HFFc6 (cell line): Measurements from ENCODE around the gene CRYBB1. TPM values are rescaled to one million over a fixed set of nuclear protein-coding genes. Genes with fewer than 3 reads are reported as not detected.

ENCODE experiments used
- DNase-seq: peaks from one replicate; pipeline ENCODE4 v3.0.0-alpha.2; 2018
- H3K27ac Mint-ChIP-seq: 2 replicates; pipeline ENCODE4 v1.8.0; 2020; ENCODE audit warnings: mild to moderate bottlenecking, mixed read lengths
- H3K27me3 Mint-ChIP-seq: 2 replicates; pipeline ENCODE4 v1.8.0; 2021; ENCODE audit warnings: mild to moderate bottlenecking, moderate library complexity, mixed read lengths; ENCODE audit not compliant: insufficient read depth
- H3K36me3 Mint-ChIP-seq: 2 replicates; pipeline ENCODE4 v1.8.0; 2021; ENCODE audit warnings: low read depth, mixed read lengths
- H3K4me1 Mint-ChIP-seq: 2 replicates; pipeline ENCODE4 v1.8.0; 2020; ENCODE audit warnings: low read depth, mixed read lengths
- H3K4me3 Mint-ChIP-seq: 2 replicates; pipeline ENCODE4 v1.8.0; 2020; ENCODE audit warnings: mild to moderate bottlenecking, moderate library complexity, mixed read lengths
- H3K9me3 Mint-ChIP-seq: 2 replicates; pipeline ENCODE4 v1.8.0; 2020; ENCODE audit warnings: mild to moderate bottlenecking, mixed read lengths
- total RNA-seq, 6 experiments: library from RNA; stranded (reverse); fragmentation: NEBNext Ultra II Directional; extraction: Animal tissue kit (Norgen Biotek cat#: 25700); gene quantifications; 2 replicates in 1 of 6; 3 replicates in 5 of 6; pipeline ENCODE4 v1.2.3, GENCODE V29; 2021
- TF ChIP-seq, protein P1 (sequence below): fragments of 200-600 bp; sonication (generic); IDR thresholded peaks from 2 replicates; pipeline ENCODE4 v1.5.0; 2021; ENCODE audit warnings: antibody characterized with exemption, mild to moderate bottlenecking

Gene CRYBB1
- total RNA-seq, 6 experiments from 2014 or later, result not detected

DNA sequence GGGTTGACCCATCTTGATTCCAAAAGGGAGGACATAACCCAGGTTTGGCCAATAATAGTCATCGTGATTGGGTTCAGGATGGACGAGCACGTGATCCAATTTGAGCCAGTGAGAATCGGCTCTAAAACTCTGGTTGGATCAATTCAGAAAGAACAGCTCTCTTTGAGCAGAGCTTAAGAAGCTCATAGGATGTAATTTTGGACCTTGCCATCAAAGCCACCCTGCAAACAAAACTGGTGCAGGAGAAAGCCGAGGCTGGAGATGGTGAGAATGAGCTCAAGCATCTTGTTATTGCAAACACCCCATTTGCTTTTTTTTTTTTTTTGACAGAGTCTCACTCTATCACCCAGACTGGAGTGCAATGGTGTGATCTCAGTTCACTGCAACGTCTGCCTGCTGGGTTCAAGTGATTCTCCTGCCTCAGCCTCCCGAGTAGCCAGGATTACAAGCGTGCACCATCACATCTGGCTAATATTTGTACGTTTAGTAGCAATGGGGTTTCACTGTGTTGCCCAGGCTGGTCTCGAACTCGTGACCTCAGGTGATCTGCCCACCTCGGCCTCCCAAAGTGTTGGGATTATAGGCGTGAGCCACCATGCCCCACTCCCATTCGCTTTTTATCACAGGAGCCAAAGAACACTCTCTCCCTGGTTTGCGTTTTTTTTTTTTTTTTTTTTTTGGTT lies 25.7 kb upstream of the CRYBB1 start:
- Mint-ChIP-seq H3K36me3 (no peaks in the 10 kb centered on the region), H3K4me3 (no peak overlapping the region), H3K4me1 (peaks cover 37% of the 10 kb centered on the region), H3K9me3 (no peaks in the 10 kb centered on the region), H3K27ac (no peak overlapping the region), H3K27me3 (no peaks in the 10 kb centered on the region; the same call in 1 of the 2 replicates)
- TF ChIP-seq, protein P1, sequence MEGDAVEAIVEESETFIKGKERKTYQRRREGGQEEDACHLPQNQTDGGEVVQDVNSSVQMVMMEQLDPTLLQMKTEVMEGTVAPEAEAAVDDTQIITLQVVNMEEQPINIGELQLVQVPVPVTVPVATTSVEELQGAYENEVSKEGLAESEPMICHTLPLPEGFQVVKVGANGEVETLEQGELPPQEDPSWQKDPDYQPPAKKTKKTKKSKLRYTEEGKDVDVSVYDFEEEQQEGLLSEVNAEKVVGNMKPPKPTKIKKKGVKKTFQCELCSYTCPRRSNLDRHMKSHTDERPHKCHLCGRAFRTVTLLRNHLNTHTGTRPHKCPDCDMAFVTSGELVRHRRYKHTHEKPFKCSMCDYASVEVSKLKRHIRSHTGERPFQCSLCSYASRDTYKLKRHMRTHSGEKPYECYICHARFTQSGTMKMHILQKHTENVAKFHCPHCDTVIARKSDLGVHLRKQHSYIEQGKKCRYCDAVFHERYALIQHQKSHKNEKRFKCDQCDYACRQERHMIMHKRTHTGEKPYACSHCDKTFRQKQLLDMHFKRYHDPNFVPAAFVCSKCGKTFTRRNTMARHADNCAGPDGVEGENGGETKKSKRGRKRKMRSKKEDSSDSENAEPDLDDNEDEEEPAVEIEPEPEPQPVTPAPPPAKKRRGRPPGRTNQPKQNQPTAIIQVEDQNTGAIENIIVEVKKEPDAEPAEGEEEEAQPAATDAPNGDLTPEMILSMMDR, result no peak
- no peak for DNase-seq

DNA sequence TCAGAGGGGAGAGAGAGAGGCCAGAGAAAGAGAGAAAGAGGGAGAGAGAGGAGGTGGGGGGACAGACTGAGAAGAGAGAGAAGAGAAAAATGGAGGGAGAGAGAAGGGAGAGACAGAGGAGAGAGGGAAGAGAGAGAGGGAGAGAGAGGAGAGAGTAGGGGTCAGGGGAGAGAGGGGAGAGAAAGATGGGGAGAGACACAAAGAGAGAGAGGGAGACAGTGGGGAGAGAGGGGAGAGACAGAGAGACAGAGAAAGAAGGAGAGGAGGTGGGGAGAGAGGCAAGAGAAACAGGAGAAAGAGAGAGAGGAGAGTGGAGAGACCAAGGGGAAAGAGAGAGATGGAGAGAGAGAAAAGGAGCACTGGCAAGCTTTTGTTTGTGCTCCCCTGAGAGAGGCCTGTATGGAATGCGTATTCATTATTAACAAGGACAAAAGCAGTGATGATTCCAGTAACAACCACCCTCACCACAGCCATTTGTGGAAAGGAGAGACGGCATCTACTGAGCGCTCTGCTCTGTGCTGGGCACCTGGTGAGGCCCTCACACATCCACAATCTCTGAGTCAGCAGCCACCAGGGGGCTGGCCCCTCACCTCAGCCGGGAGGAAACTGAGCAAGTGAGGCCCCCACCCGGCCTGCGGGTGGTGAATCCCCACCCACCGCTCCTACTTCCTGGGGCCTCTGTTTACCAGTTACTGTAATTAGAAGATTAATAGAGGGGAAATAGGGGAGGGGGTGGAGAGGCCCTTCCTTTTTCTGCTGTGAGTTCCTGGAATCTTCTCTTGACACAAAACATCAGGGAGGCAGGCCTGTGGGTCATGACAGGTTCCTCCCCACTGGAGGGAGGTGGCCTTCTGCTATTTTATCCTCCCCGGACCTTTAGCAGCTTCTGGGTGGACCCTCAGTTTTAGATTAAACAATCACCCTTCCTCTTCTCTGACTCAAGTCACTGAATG lies 24.9 kb upstream of the CRYBB1 start:
- H3K36me3 Mint-ChIP-seq, result no peaks in the 10 kb centered on the region
- H3K4me3 Mint-ChIP-seq, result no peak overlapping the region
- H3K27me3 Mint-ChIP-seq, result no peaks in the 10 kb centered on the region; the same call in 1 of the 2 replicates
- H3K9me3 Mint-ChIP-seq, result no peaks in the 10 kb centered on the region
- DNase-seq, result no peak
- peaks cover 35% of the 10 kb centered on the region for H3K4me1 Mint-ChIP-seq
- TF ChIP-seq, protein P1, result peak; percentile 30; the same call in 1 of the 2 replicates
- no peak overlapping the region for H3K27ac Mint-ChIP-seq

DNA sequence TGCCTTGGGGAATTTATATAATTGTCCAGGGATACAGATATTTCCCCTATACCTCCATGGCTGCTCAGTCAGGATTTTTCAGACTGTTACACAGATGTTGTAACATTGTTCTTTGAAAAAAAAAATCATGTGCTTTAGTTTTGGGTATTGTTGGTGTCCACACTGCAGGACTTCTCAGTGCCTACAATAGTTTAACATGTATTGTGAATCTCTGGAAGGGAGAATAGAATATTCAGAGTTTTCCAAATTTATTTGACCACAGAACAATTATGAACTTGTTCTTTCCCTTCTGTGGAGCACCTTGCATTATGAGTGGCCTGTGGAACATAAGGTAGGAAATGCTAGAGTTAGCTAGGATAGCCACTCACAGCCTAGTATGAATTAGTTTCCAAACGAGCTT lies 18.5 kb upstream of the CRYBB1 start:
- H3K4me1 Mint-ChIP-seq, result peaks cover 6% of the 10 kb centered on the region
- no peak overlapping the region for H3K27ac Mint-ChIP-seq
- no peaks in the 10 kb centered on the region for H3K9me3 Mint-ChIP-seq
- peaks cover 8% of the 10 kb centered on the region for H3K27me3 Mint-ChIP-seq
- no peak for DNase-seq
- H3K4me3 Mint-ChIP-seq, result no peak overlapping the region
- TF ChIP-seq, protein P1, result no peak
- H3K36me3 Mint-ChIP-seq, result no peaks in the 10 kb centered on the region

DNA sequence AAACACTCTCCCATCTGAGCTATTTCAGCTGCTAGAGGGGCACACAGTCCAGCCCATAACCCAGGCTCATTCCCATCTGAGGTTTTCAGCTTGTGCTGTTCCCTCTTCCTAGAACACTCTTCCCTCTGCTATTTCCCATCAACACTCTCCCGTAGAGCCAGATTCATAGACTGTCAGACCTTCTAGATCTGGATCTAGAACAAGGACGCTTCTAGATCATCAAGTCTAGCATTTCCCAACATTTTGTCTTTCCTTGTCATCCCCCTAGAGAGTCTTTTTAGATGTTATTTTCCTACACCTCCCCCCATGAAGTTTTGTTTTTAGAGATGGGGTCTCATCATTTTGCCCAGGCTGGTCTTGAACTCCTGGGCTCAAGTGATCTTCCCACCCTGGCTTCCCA lies 17.3 kb upstream of the CRYBB1 start:
- TF ChIP-seq, protein P1, result no peak
- H3K4me1 Mint-ChIP-seq, result peaks cover 6% of the 10 kb centered on the region
- H3K36me3 Mint-ChIP-seq, result no peaks in the 10 kb centered on the region
- H3K4me3 Mint-ChIP-seq, result no peak overlapping the region
- DNase-seq, result no peak
- H3K27me3 Mint-ChIP-seq, result peaks cover 8% of the 10 kb centered on the region
- no peaks in the 10 kb centered on the region for H3K9me3 Mint-ChIP-seq
- H3K27ac Mint-ChIP-seq, result no peak overlapping the region

DNA sequence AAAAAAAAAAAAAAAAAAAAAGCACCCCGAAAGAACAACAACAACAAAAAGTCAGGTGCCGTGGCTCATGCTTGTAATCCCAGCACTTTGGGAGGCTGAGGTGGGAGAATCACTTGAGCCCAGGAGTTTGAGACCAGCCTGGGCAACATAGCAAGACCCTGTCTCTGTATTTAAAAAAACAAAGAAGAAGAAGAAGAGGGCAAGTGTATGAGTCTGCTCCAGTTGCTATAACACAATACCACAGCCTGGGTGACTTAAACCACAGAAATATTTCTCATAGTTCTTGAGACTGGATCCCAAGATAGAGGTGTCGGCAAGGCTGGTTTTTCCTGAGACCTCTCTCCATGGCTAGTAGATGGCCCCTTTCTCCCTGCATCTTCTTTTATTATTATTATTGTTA lies 16.4 kb upstream of the CRYBB1 start:
- Mint-ChIP-seq H3K27ac (no peak overlapping the region), H3K4me3 (no peak overlapping the region), H3K4me1 (peaks cover 6% of the 10 kb centered on the region), H3K9me3 (no peaks in the 10 kb centered on the region), H3K27me3 (peaks cover 8% of the 10 kb centered on the region), H3K36me3 (no peaks in the 10 kb centered on the region)
- TF ChIP-seq, protein P1, result no peak
- DNase-seq, result no peak
